Mesenchymal stem cell (in vitro differentiated cells and primary cell): ENCODE measurements around the gene KNTC1.
A peak's percentile ranks its signal among the peaks of the same experiment; 100 is the strongest.

ENCODE experiments used
- DNase-seq: peaks from one replicate; pipeline ENCODE4 v3.0.0-alpha.2; 2013
- H2AFZ ChIP-seq: one replicate; pipeline ENCODE4 v1.6.1; 2013; ENCODE audit warnings: low read depth, mild to moderate bottlenecking, control low read depth, inconsistent platforms, low read length, moderate library complexity
- H2AK5ac ChIP-seq: 2 replicates; pipeline ENCODE4 v1.6.1; 2013; ENCODE audit warnings: low read length, moderate library complexity, mild to moderate bottlenecking, inconsistent platforms; ENCODE audit not compliant: severe bottlenecking
- H2BK120ac ChIP-seq: one replicate; pipeline ENCODE4 v1.6.1; 2013; ENCODE audit warnings: low read depth, mild to moderate bottlenecking, inconsistent platforms, low read length, moderate library complexity
- H2BK12ac ChIP-seq, 2 experiments: one replicate each; pipeline ENCODE4 v1.6.1; 2013; ENCODE audit warnings: inconsistent platforms in 2 of 2, low read length in 2 of 2, mild to moderate bottlenecking in 2 of 2, moderate library complexity in 2 of 2, control low read depth in 1 of 2
- H2BK15ac ChIP-seq: one replicate; pipeline ENCODE4 v1.6.1; 2013; ENCODE audit warnings: mild to moderate bottlenecking, low read depth, inconsistent platforms; ENCODE audit not compliant: poor library complexity, severe bottlenecking
- H2BK5ac ChIP-seq: 2 replicates; pipeline ENCODE4 v1.6.1; 2013; ENCODE audit warnings: low read depth, mild to moderate bottlenecking, low read length, control low read depth, inconsistent platforms; ENCODE audit not compliant: poor library complexity, severe bottlenecking
- H3K14ac ChIP-seq, 2 experiments: one replicate each; pipeline ENCODE4 v1.6.1; 2013; ENCODE audit warnings: inconsistent platforms in 2 of 2, low read length in 2 of 2, control low read depth in 1 of 2, mild to moderate bottlenecking in 1 of 2, moderate library complexity in 1 of 2
- H3K18ac ChIP-seq, 2 experiments: one replicate each; pipeline ENCODE4 v1.6.1; 2013; ENCODE audit warnings: inconsistent platforms in 2 of 2, low read length in 2 of 2, control low read depth in 1 of 2, low read depth in 1 of 2, mild to moderate bottlenecking in 1 of 2
- H3K23ac ChIP-seq, 2 experiments: one replicate each; pipeline ENCODE4 v1.6.1; 2013; ENCODE audit warnings: inconsistent platforms in 2 of 2, low read length in 2 of 2, mild to moderate bottlenecking in 2 of 2, moderate library complexity in 2 of 2, control low read depth in 1 of 2
- H3K27ac ChIP-seq: 2 replicates; pipeline ENCODE4 v1.5.1; 2013; ENCODE audit warnings: mild to moderate bottlenecking, moderate library complexity, low read length, control low read depth, inconsistent platforms; ENCODE audit not compliant: poor library complexity, severe bottlenecking
- H3K27me3 ChIP-seq, 2 experiments: 2 replicates each; pipeline versions ENCODE4 v1.6.1 to v1.7.0; 2013; ENCODE audit warnings: low read length in 2 of 2, mild to moderate bottlenecking in 2 of 2, moderate library complexity in 2 of 2, control low read depth in 1 of 2, inconsistent platforms in 1 of 2; ENCODE audit not compliant: control insufficient read depth in 1 of 2, insufficient read depth in 1 of 2
- H3K36me3 ChIP-seq, 2 experiments: 2 replicates each; pipeline versions ENCODE4 v1.6.1 to v1.7.0; 2013; ENCODE audit warnings: low read length in 2 of 2, control low read depth in 1 of 2, inconsistent platforms in 1 of 2, low read depth in 1 of 2, mild to moderate bottlenecking in 1 of 2; ENCODE audit not compliant: insufficient read depth in 2 of 2, control insufficient read depth in 1 of 2
- H3K4ac ChIP-seq, 2 experiments: one replicate each; pipeline ENCODE4 v1.6.1; 2013; ENCODE audit warnings: inconsistent platforms in 2 of 2, low read length in 2 of 2, mild to moderate bottlenecking in 2 of 2, moderate library complexity in 2 of 2, control low read depth in 1 of 2, low read depth in 1 of 2
- H3K4me1 ChIP-seq: 2 replicates; pipeline ENCODE4 v1.6.1; 2013; ENCODE audit warnings: low read depth, low read length, control low read depth; ENCODE audit not compliant: control insufficient read depth, insufficient read depth
- H3K4me2 ChIP-seq: 2 replicates; pipeline ENCODE4 v1.6.1; 2013; ENCODE audit warnings: low read length, mild to moderate bottlenecking, inconsistent platforms; ENCODE audit not compliant: poor library complexity, severe bottlenecking
- H3K4me3 ChIP-seq, 2 experiments: 2 replicates each; pipeline versions ENCODE4 v1.5.1 to v1.7.0; 2013; ENCODE audit warnings: low read length in 2 of 2, mild to moderate bottlenecking in 2 of 2, control low read depth in 1 of 2, low read depth in 1 of 2; ENCODE audit not compliant: insufficient read depth in 1 of 2
- H3K79me1 ChIP-seq: replicated peaks from 2 replicates; pipeline ENCODE4 v1.6.1; 2013; ENCODE audit warnings: mild to moderate bottlenecking, control low read depth, low read length, inconsistent platforms; ENCODE audit not compliant: poor library complexity, severe bottlenecking
- H3K9ac ChIP-seq: 2 replicates; pipeline ENCODE4 v1.7.0; 2013; ENCODE audit warnings: mild to moderate bottlenecking, low read length, moderate library complexity
- H3K9me3 ChIP-seq: 2 replicates; pipeline ENCODE4 v1.7.0; 2013; ENCODE audit warnings: mild to moderate bottlenecking, low read length; ENCODE audit not compliant: control insufficient read depth
- H4K8ac ChIP-seq: one replicate; pipeline ENCODE4 v1.6.1; 2013; ENCODE audit warnings: inconsistent platforms, mild to moderate bottlenecking, low read length, moderate library complexity
- H4K91ac ChIP-seq: one replicate; pipeline ENCODE4 v1.6.1; 2013; ENCODE audit warnings: mild to moderate bottlenecking, low read length, inconsistent platforms
- WGBS: methylation state at CpG from one replicate; pipeline ENCODE4 v1.1.7; 2013; ENCODE audit warnings: mixed read lengths; 5-methylcytosine and 5-hydroxymethylcytosine counted together

The KNTC1 gene

DNA sequence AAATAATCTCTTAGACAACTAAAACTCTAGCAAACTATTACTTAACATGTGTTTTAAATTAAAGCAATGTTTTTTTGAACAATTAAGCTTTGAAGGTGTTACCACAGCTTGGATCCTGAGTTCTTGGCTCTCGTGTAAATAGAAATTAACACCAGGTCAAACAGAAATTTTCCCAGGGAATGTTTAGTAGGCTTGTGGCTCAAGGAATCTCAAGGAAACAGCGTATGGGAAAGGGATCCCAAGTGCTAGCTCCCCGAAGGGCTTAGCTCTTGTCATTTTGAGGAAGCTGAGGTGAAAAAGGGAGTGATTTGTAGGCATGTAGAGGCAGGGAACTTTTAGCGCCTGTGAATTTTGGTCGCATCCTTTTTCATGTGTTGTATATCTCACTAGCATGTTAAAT, 11.4 kb downstream of the KNTC1 start:
- no peak for DNase-seq
- Histone ChIP-seq H3K27ac (no peak overlapping the region), H3K9me3 (no peaks in the 10 kb centered on the region), H2BK12ac (no peak overlapping the region), H3K14ac (no peak overlapping the region), H3K4ac (no peak overlapping the region), H3K27me3 (no peaks in the 10 kb centered on the region), H3K9ac (no peak overlapping the region), H2AFZ (no peak overlapping the region), H2BK15ac (no peak overlapping the region), H4K91ac (no peak overlapping the region), H3K79me1 (peaks cover 8% of the 10 kb centered on the region), H3K4me1 (no peaks in the 10 kb centered on the region), H2BK5ac (no peak overlapping the region), H3K4me2 (no peak overlapping the region), H3K36me3 (peaks cover 0 to 23% of the 10 kb centered on the region in 2 experiments), H3K4me3 (no peak overlapping the region), H4K8ac (no peak overlapping the region), H2BK120ac (no peak overlapping the region), H3K23ac (no peak overlapping the region), H3K18ac (no peak overlapping the region), H2AK5ac (no peak overlapping the region)
- 98% methylated on average over 4 of the region's 5 CpGs for WGBS

DNA sequence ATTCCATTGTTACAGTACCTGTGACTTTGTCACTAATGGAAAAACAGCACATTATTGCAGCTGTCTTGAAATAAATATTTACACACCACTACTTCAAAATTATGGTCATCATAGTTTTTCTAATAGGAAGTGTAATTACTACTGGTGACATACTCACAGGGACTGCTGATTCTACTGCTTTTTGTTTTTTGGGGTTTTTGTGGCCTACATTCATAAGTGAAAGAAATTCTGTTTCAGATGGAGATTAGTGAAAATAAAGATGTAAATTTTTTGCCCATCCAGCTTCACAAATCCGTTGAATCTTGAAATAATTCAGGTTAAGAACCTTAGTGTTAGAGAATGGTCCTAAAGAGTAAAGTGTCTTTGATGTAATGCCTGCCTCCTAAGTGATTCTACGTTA, 17.5 kb downstream of the KNTC1 start:
- no peak overlapping the region for H3K9ac ChIP-seq

DNA sequence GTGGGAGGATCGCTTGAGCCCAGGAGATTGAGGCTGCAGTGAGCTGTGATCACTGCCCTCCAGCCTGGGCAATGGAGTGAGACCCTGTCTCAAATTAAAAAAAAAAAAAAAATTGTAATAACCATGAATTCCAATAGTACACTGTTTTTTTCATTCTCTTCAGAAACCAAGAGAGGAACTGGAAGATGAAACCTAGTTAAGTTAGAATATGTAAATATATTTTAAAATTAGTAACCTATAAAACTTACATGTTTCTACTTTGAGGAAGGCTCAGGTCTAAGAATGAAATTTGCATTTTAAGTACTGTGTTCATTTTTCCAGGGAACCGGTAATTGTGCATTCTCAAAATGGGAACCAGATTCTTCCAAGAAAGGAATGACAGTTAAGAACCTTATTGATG, 18.8 kb downstream of the KNTC1 start:
- Histone ChIP-seq H3K23ac (no peak overlapping the region), H3K4me2 (no peak overlapping the region), H3K36me3 (peaks cover 0 to 50% of the 10 kb centered on the region in 2 experiments), H3K14ac (no peak overlapping the region), H4K91ac (no peak overlapping the region), H2BK120ac (no peak overlapping the region), H3K27me3 (no peaks in the 10 kb centered on the region), H3K18ac (no peak overlapping the region), H2BK15ac (no peak overlapping the region), H2AK5ac (no peak overlapping the region), H3K4ac (no peak overlapping the region), H3K4me3 (no peak overlapping the region), H2AFZ (no peak overlapping the region), H3K9ac (no peak overlapping the region), H3K9me3 (no peaks in the 10 kb centered on the region), H4K8ac (no peak overlapping the region), H3K27ac (no peak overlapping the region), H2BK5ac (no peak overlapping the region), H3K79me1 (peaks cover 1% of the 10 kb centered on the region), H3K4me1 (no peaks in the 10 kb centered on the region), H2BK12ac (no peak overlapping the region)
- whole genome bisulfite sequencing = 95% methylated on average over 2 of the region's 2 CpGs
- DNase-seq = no peak

More for the DNA sequence above, 17.5 kb downstream of the KNTC1 start:
- H3K18ac ChIP-seq = no peak overlapping the region
- no peak overlapping the region for H2AK5ac ChIP-seq
- H4K91ac ChIP-seq = no peak overlapping the region
- no peak for DNase-seq
- peaks cover 0 to 38% of the 10 kb centered on the region in 2 experiments for H3K36me3 ChIP-seq
- no peak overlapping the region for H4K8ac ChIP-seq
- H2BK12ac ChIP-seq = no peak overlapping the region
- no peak overlapping the region for H2BK120ac ChIP-seq
- H3K27me3 ChIP-seq = no peaks in the 10 kb centered on the region
- no peak overlapping the region for H3K23ac ChIP-seq
- no peak overlapping the region for H2AFZ ChIP-seq
- no peak overlapping the region for H3K4me3 ChIP-seq
- no peaks in the 10 kb centered on the region for H3K4me1 ChIP-seq
- H3K4me2 ChIP-seq = no peak overlapping the region
- 100% methylated on average over 2 of the region's 2 CpGs for WGBS
- no peak overlapping the region for H3K4ac ChIP-seq
- no peak overlapping the region for H3K27ac ChIP-seq
- no peak overlapping the region for H3K14ac ChIP-seq
- no peaks in the 10 kb centered on the region for H3K9me3 ChIP-seq
- H2BK5ac ChIP-seq = no peak overlapping the region
- H3K79me1 ChIP-seq = peaks cover 2% of the 10 kb centered on the region
- no peak overlapping the region for H2BK15ac ChIP-seq

DNA sequence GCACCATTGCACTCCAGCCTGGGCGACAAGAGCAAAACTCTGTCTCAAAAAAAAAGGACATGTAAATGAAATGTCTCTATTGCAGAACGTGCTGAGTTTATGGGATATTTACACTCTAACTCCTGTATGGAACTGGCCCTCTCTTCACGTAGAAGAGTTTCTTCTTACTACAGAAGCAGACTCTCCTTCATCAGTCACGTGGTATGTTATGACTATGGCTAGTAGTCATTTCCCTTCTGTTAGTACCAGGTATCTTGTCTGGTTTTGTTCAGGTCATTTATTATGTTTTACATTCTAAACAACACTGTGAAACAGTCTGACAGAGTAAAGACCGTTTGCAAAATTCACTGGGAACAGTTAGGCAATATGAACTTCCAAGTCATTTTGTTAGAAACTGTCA, 20.3 kb downstream of the KNTC1 start:
- Histone ChIP-seq H3K36me3 (peaks cover 3 to 63% of the 10 kb centered on the region in 2 experiments), H2BK5ac (no peak overlapping the region), H3K27me3 (no peaks in the 10 kb centered on the region), H2BK12ac (no peak overlapping the region), H3K23ac (no peak overlapping the region), H3K14ac (no peak overlapping the region), H2BK120ac (no peak overlapping the region), H2AFZ (no peak overlapping the region), H3K79me1 (peaks cover 2% of the 10 kb centered on the region), H4K91ac (no peak overlapping the region), H3K27ac (no peak overlapping the region), H3K9ac (no peak overlapping the region), H3K4me1 (no peaks in the 10 kb centered on the region), H3K9me3 (no peaks in the 10 kb centered on the region), H3K18ac (no peak overlapping the region), H3K4ac (no peak overlapping the region), H4K8ac (no peak overlapping the region), H2AK5ac (no peak overlapping the region), H3K4me2 (no peak overlapping the region), H3K4me3 (no peak overlapping the region), H2BK15ac (no peak overlapping the region)
- WGBS = 86% methylated on average over 3 of the region's 5 CpGs
- DNase-seq = peak; percentile 0
